ENCODE measurements around the gene ARMH2.

Gene ARMH2

GRCh38 chr6:24821860-24822444 is 23.2 kb upstream of the ARMH2 start:
- in situ Hi-C loops (cut with HindIII; ENCODE audit: low sequenced_read_pairs) = no loop called here

GRCh38 chr6:24818346-24818745 is 19.6 kb upstream of the ARMH2 start:
- in situ Hi-C loops (cut with HindIII; ENCODE audit: low sequenced_read_pairs) = no loop called here

GRCh38 chr6:24809728-24810127 is 11.0 kb upstream of the ARMH2 start:
- in situ Hi-C loops (cut with HindIII; ENCODE audit: low sequenced_read_pairs) = no loop called here

- in situ Hi-C loops (cut with HindIII; ENCODE audit: low sequenced_read_pairs) = no loop called here
These were observed 8.9 kb upstream of the ARMH2 start for GRCh38 chr6:24807584-24807983.

GRCh38 chr6:24802271-24803059 is 3.7 kb upstream of the ARMH2 start:
- in situ Hi-C loops (cut with HindIII; ENCODE audit: low sequenced_read_pairs) = no loop called here

GRCh38 chr6:24799541-24799915 is 811 bp upstream of the ARMH2 start:
- in situ Hi-C loops (cut with HindIII; ENCODE audit: low sequenced_read_pairs) = no loop called here

- in situ Hi-C loops (cut with HindIII; ENCODE audit: low sequenced_read_pairs) = no loop called here
These were observed 1.0 kb downstream of the ARMH2 start for GRCh38 chr6:24797596-24798216.

GRCh38 chr6:24796616-24797290 is 2.0 kb downstream of the ARMH2 start:
- in situ Hi-C loops (cut with HindIII; ENCODE audit: low sequenced_read_pairs) = no loop called here

- in situ Hi-C loops (cut with HindIII; ENCODE audit: low sequenced_read_pairs) = no loop called here
These were observed 3.6 kb downstream of the ARMH2 start for GRCh38 chr6:24795106-24795505.

GRCh38 chr6:24788031-24788665 is 10.6 kb downstream of the ARMH2 start:
- in situ Hi-C loops (cut with HindIII; ENCODE audit: low sequenced_read_pairs) = loop anchor here (10.0 kb wide), 1 partner anchor 57 kb away; no protein-coding TSS in a partner anchor

GRCh38 chr6:24780206-24780605 is 18.5 kb downstream of the ARMH2 start:
- in situ Hi-C loops (cut with HindIII; ENCODE audit: low sequenced_read_pairs) = loop anchor here (10.0 kb wide), 1 partner anchor 65 kb away; no protein-coding TSS in a partner anchor

GRCh38 chr6:24779416-24780016 is 19.2 kb downstream of the ARMH2 start:
- in situ Hi-C loops (cut with HindIII; ENCODE audit: low sequenced_read_pairs) = loop anchor here (10.0 kb wide), 1 partner anchor 65 kb away; no protein-coding TSS in a partner anchor

- in situ Hi-C loops (cut with HindIII; ENCODE audit: low sequenced_read_pairs) = no loop called here
These were observed 19.8 kb downstream of the ARMH2 start for GRCh38 chr6:24778878-24779277.

GRCh38 chr6:24778121-24778520 is 20.6 kb downstream of the ARMH2 start:
- in situ Hi-C loops (cut with HindIII; ENCODE audit: low sequenced_read_pairs) = no loop called here

- in situ Hi-C loops (cut with HindIII; ENCODE audit: low sequenced_read_pairs) = no loop called here
These were observed 21.5 kb downstream of the ARMH2 start for GRCh38 chr6:24777227-24777626.

- in situ Hi-C loops (cut with HindIII; ENCODE audit: low sequenced_read_pairs) = no loop called here
These were observed 23.1 kb downstream of the ARMH2 start for GRCh38 chr6:24775520-24776058.

GRCh38 chr6:24774696-24775519 is 23.8 kb downstream of the ARMH2 start, which contains the start of gene GMNN:
TSS of gene GMNN (plus strand) at chr6:24774937. CDS start at chr6:24777247, 2,310 bp downstream.
- in situ Hi-C loops (cut with HindIII; ENCODE audit: low sequenced_read_pairs) = no loop called here

- in situ Hi-C loops (cut with HindIII; ENCODE audit: low sequenced_read_pairs) = no loop called here
These were observed 30.4 kb downstream of the ARMH2 start for GRCh38 chr6:24768361-24768760.
